ENCODE data around the gene TNFRSF1A.
"Not testable (repeated sequence)": the region's sequence is repeated elsewhere in the genome, so short reads cannot be mapped to it uniquely, and the experiment has no call there.

The TNFRSF1A gene

GRCh38 chr12:6340032-6340638 lies 1.7 kb downstream of the TNFRSF1A start:
- DNase-seq (ENCODE audit: low read depth) = peak; percentile 54
- peak overlapping the region; percentile 97 for H3K4me3 ChIP-seq (ENCODE audit: low read length)
- TF ChIP-seq CTCF (IDR thresholded peaks at IDR 0.05; ENCODE audit: insufficient read depth, low read depth, low read length, missing control alignments) = no peak

GRCh38 chr12:6338955-6339354 lies 2.9 kb downstream of the TNFRSF1A start:
- TF ChIP-seq CTCF (IDR thresholded peaks at IDR 0.05; ENCODE audit: insufficient read depth, low read depth, low read length, missing control alignments) = no peak
- DNase-seq (ENCODE audit: low read depth) = no peak
- peak overlapping the region; percentile 97 for H3K4me3 ChIP-seq (ENCODE audit: low read length)

GRCh38 chr12:6338536-6338935 lies 3.3 kb downstream of the TNFRSF1A start:
- not testable (repeated sequence) for DNase-seq (ENCODE audit: low read depth)
- peak overlapping the region; percentile 5 for H3K4me3 ChIP-seq (ENCODE audit: low read length)

- TF ChIP-seq CTCF (IDR thresholded peaks at IDR 0.05; ENCODE audit: insufficient read depth, low read depth, low read length, missing control alignments) = no peak
- no peak for DNase-seq (ENCODE audit: low read depth)
- peak overlapping the region; percentile 5 for H3K4me3 ChIP-seq (ENCODE audit: low read length)
These were observed 3.9 kb downstream of the TNFRSF1A start for GRCh38 chr12:6337958-6338433.

- DNase-seq (ENCODE audit: low read depth) = no peak
- no peak for TF ChIP-seq CTCF (IDR thresholded peaks at IDR 0.05; ENCODE audit: insufficient read depth, low read depth, low read length, missing control alignments)
- H3K4me3 ChIP-seq (ENCODE audit: low read length) = peak overlapping the region; percentile 32
These were observed 4.7 kb downstream of the TNFRSF1A start for GRCh38 chr12:6336889-6337853.

GRCh38 chr12:6336079-6336888 lies 5.6 kb downstream of the TNFRSF1A start:
- TF ChIP-seq CTCF (IDR thresholded peaks at IDR 0.05; ENCODE audit: insufficient read depth, low read depth, low read length, missing control alignments) = no peak
- H3K4me3 ChIP-seq (ENCODE audit: low read length) = peak overlapping the region; percentile 33
- DNase-seq (ENCODE audit: low read depth) = peak; percentile 99
